Choroid plexus epithelial cell (primary cell): ENCODE results near the gene DEAF1.

Experiments
- DNase-seq: peaks from one replicate; pipeline ENCODE4 v3.0.0-alpha.2; 2010; ENCODE audit warnings: low read depth
- H3K4me3 ChIP-seq: 2 replicates; pipeline ENCODE4 v1.5.1; 2011; ENCODE audit warnings: low read depth, mild to moderate bottlenecking, control low read depth, low read length, moderate library complexity
- TF ChIP-seq, protein P1 (sequence below): conservative IDR thresholded peaks from 2 replicates; pipeline ENCODE4 v1.5.1; 2011; ENCODE audit warnings: low read depth, mild to moderate bottlenecking, control low read depth, inconsistent platforms, low read length, moderate library complexity

Gene DEAF1

DNA sequence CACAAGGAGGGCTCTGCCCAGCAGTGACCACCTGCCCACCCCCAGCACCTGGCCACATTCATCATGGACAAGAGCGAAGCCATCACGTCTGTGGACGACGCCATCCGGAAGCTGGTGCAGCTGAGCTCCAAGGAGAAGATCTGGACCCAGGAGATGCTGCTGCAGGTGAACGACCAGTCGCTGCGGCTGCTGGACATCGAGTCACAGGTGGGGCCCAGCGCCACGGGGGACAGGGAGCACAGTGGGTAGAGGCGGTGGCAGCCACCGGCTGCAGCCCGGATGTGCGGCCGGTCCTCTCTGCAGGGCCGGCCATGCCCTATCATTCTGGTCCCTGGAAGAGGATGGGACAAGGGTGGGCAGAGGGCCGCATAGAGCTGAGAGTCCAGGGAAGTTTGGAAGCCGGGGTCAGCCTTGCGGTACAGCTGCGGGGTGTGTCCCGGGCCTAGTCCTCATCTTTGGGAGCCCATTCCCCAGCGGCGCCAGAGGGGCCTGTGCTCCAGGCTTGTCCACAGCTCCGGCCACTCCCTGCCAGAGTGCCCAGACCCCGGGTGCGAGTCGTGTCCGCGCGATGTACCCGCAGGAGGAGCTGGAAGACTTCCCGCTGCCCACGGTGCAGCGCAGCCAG lies 25.1 kb upstream of the DEAF1 start:
- TF ChIP-seq, protein P1, sequence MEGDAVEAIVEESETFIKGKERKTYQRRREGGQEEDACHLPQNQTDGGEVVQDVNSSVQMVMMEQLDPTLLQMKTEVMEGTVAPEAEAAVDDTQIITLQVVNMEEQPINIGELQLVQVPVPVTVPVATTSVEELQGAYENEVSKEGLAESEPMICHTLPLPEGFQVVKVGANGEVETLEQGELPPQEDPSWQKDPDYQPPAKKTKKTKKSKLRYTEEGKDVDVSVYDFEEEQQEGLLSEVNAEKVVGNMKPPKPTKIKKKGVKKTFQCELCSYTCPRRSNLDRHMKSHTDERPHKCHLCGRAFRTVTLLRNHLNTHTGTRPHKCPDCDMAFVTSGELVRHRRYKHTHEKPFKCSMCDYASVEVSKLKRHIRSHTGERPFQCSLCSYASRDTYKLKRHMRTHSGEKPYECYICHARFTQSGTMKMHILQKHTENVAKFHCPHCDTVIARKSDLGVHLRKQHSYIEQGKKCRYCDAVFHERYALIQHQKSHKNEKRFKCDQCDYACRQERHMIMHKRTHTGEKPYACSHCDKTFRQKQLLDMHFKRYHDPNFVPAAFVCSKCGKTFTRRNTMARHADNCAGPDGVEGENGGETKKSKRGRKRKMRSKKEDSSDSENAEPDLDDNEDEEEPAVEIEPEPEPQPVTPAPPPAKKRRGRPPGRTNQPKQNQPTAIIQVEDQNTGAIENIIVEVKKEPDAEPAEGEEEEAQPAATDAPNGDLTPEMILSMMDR, result no peak
- no peak overlapping the region for H3K4me3 ChIP-seq
- DNase-seq, result no peak

DNA sequence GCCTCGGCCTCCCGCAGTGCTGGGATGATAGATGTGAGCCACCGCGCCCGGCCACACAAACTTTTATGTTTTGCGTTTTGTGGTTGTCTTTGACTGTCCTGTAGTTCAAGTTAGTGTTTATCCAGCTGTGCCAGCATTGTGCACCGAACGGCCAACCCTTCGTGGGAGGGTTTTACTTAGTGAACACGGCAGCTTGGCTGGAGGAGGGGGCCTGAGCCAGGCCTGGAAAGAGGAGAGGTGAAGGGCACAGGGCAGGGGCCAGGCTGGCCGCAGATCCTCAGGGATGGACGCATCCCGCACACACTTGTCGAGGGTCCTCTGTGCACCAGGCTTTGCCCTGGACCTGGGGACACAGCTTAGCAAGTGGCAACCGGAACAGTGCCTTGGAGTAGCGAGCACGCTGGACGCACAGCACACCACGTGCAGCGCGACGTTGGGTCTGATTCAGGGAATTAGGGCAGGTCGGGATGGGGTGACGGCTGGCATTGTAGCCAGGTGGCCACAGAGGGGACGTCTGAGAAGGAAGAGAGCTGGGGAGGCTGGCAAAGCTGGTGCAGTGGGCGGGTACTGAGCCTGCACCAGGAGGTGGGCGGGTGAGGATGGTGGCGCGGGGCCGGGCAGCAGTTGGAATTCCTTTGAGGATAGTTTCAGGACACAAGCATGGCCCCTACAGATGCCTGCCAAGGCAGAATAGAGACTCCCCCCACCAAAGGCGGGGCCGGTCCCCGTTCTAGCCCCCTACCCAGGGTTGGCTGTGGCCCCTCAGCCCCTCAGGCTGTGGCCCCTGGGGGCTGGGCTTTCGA lies 24.4 kb upstream of the DEAF1 start:
- no peak overlapping the region for H3K4me3 ChIP-seq
- DNase-seq, result no peak
- TF ChIP-seq, protein P1, result no peak

DNA sequence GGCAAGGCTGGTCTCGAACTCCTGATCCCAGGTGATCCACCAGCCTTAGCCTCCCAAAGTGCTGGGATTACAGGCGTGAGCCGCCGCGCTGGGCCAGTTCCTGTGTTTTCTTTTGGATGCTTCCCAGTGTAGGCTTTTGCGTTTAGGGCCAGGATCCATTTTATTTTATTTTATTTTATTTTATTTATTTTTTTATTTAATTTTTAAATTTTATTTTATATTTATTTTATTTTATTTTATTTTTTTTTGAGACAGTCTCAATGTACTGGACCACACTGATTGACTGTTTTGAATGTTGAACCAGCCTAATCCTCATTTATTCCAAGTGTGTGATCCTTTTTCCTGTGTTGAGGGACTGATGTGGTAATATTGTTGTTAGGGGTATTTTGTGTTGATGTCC lies 19.4 kb upstream of the DEAF1 start:
- H3K4me3 ChIP-seq, result no peak overlapping the region
- no peak for DNase-seq
- TF ChIP-seq, protein P1, result no peak

DNA sequence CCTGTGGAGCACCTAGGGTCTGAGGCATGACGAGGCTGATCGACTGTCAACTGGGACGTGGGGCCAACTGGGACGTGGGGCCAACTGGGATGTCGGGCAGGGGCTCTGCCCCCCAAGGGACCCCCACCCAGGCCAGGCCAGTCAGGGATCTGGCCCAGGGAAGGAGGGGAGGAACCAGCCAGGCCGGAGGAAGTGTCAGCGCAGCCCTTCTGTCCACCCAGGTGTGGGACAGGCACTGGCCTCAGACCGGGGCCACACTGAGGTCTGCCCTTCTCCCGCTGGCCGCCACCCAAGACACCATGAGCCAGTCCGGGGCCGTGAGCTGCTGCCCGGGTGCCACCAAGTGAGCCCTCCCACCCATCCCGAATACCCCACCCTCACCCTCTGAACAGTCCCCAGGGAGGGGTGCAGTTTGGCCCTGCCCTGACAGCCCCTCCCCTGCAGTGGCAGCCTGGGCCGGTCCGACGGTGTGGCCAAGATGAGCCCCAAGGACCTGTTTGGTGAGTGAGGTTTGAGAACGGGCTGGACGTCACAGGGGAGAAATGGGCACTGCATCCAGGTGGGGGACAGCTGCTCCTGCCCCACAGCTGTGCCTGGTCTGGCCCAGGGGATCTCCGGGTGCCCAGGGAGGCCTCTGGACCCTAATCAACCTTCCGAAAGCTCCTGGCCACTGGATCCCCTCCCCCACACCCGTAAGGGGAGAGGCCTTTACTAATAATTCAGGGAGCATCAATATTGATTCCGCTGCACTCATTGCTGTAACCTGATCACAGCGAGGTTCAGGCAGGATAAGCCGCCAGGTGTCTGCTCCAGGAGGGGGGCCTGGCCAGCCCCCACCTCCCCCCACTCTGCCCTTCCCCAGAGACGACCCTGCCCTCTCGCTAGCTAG lies 14.3 kb upstream of the DEAF1 start:
- TF ChIP-seq, protein P1, result no peak
- DNase-seq, result no peak
- H3K4me3 ChIP-seq, result no peak overlapping the region

DNA sequence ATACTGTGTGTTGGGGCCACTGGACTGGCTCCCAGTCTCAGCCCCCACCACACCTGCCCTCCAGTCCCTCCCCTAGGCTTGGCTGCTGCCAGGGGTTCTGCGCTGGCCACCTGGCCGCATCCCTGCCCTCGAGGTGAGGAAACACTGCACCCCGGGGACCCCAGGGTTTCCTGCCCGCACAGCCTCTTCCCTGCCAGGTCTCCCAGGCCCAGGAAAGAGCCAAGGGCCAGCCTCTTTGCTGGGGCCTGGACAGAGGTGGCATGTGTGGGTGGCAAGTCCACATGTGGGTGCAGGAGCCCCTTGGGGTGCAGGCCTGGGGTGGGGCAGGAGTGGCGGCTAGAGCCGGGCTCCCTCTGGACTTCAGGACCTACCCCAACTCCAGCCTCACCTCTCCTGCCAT lies 13.5 kb upstream of the DEAF1 start:
- no peak overlapping the region for H3K4me3 ChIP-seq
- TF ChIP-seq, protein P1, result no peak
- DNase-seq, result no peak

DNA sequence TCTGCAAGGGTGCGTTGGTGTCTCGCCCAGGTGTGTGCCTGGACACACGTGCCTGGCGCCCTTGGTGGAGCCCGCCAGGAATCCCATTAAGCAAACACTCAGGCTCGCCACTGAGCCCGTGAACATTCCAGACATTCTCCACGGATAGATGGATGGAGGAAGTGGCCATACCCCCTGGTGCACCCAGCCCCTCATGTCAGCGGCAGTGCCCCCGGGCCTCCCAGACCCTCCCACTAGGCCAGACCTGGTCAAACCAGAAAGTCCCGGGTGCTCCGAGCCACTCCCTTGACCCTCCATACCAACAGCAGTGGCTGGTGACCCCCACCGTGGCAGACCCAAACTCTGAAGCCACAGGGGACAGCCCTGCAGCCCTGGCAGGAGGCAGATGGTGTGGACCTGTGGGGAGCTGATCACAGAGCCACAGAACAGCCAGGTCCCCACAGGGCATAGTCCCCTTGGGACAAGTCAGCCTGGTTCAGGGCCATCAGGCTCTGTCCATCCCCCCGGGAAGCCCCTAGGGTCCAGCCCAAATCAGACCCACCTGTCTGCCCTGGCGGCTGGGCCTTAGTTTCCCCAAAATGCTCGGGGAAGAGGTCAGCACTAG lies 12.9 kb upstream of the DEAF1 start:
- TF ChIP-seq, protein P1, result no peak
- no peak overlapping the region for H3K4me3 ChIP-seq

More for the DNA sequence above, 12.9 kb upstream of the DEAF1 start:
- DNase-seq, result peak; percentile 32
